ENCODE results near the gene ELOVL1. TPM values are rescaled to one million over a fixed set of nuclear protein-coding genes. Genes with fewer than 3 reads are reported as not detected.

The ELOVL1 gene
- total RNA-seq, 2 donors from 2014 or later: 24.4 to 28.3 TPM

- DNase-seq: peak; percentile 17
- H3K4me3 ChIP-seq (ENCODE audit: low read length): no peak overlapping the region
- Mint-ChIP-seq H3K9me3 (no peaks in the 10 kb centered on the region), H3K4me3 (no peak overlapping the region), H3K4me1 (peaks cover 12% of the 10 kb centered on the region), H3K27ac (no peak overlapping the region), H3K36me3 (ENCODE audit: low read depth) (no peaks in the 10 kb centered on the region), H3K27me3 (ENCODE audit: insufficient read depth) (no peaks in the 10 kb centered on the region)
- no peak overlapping the region for H3K27ac ChIP-seq (ENCODE audit: low read depth, low read length)
- TF ChIP-seq CTCF (conservative IDR thresholded peaks at IDR 0.05): no peak
- WGBS, 2 experiments (ENCODE audit: insufficient coverage in 1 of 2, insufficient read length in 1 of 2): 98% methylated on average over 5 of the region's 5 CpGs; no CpG with 5 or more reads in 1 of the 2 experiments
- H3K27me3 ChIP-seq (ENCODE audit: control insufficient read depth, insufficient read depth, low read length, poor library complexity, severe bottlenecking): no peaks in the 10 kb centered on the region
- H3K4me1 ChIP-seq (ENCODE audit: control insufficient read depth, insufficient read depth, low read length): no peaks in the 10 kb centered on the region
- no peak overlapping the region for H3K9ac ChIP-seq (ENCODE audit: extremely low read depth, low read length, poor library complexity, severe bottlenecking)
- no peaks in the 10 kb centered on the region for H3K9me3 ChIP-seq (ENCODE audit: control insufficient read depth, low read length)
- H3K36me3 ChIP-seq (ENCODE audit: control insufficient read depth, insufficient read depth, low read length): no peaks in the 10 kb centered on the region
Measured at GRCh38 chr1:43319288-43319687, 48.5 kb downstream of the ELOVL1 start.

- Histone ChIP-seq H3K9me3 (ENCODE audit: control insufficient read depth, low read length) (no peaks in the 10 kb centered on the region), H3K4me1 (ENCODE audit: control insufficient read depth, insufficient read depth, low read length) (no peaks in the 10 kb centered on the region), H3K9ac (ENCODE audit: extremely low read depth, low read length, poor library complexity, severe bottlenecking) (no peak overlapping the region), H3K4me3 (ENCODE audit: low read length) (no peak overlapping the region), H3K27me3 (ENCODE audit: control insufficient read depth, insufficient read depth, low read length, poor library complexity, severe bottlenecking) (no peaks in the 10 kb centered on the region), H3K36me3 (ENCODE audit: control insufficient read depth, insufficient read depth, low read length) (no peaks in the 10 kb centered on the region), H3K27ac (ENCODE audit: low read depth, low read length) (no peak overlapping the region)
- H3K9me3 Mint-ChIP-seq: no peaks in the 10 kb centered on the region
- no peaks in the 10 kb centered on the region for H3K36me3 Mint-ChIP-seq (ENCODE audit: low read depth)
- no peak overlapping the region for H3K4me3 Mint-ChIP-seq
- peaks cover 7% of the 10 kb centered on the region for H3K4me1 Mint-ChIP-seq
- H3K27me3 Mint-ChIP-seq (ENCODE audit: insufficient read depth): no peaks in the 10 kb centered on the region
- no peak overlapping the region for H3K27ac Mint-ChIP-seq
- DNase-seq: peak; percentile 24
- 88 to 89% methylated on average over 3 to 4 of the region's 4 CpGs for WGBS, 2 experiments (ENCODE audit: insufficient coverage in 1 of 2, insufficient read length in 1 of 2)
- TF ChIP-seq CTCF (conservative IDR thresholded peaks at IDR 0.05): no peak
Measured at GRCh38 chr1:43318831-43319230, 49.0 kb downstream of the ELOVL1 start.

GRCh38 chr1:43317817-43318471 lies 49.9 kb downstream of the ELOVL1 start:
- Histone ChIP-seq H3K36me3 (ENCODE audit: control insufficient read depth, insufficient read depth, low read length) (no peaks in the 10 kb centered on the region), H3K27ac (ENCODE audit: low read depth, low read length) (no peak overlapping the region), H3K9ac (ENCODE audit: extremely low read depth, low read length, poor library complexity, severe bottlenecking) (no peak overlapping the region), H3K4me1 (ENCODE audit: control insufficient read depth, insufficient read depth, low read length) (no peaks in the 10 kb centered on the region), H3K4me3 (ENCODE audit: low read length) (no peak overlapping the region), H3K27me3 (ENCODE audit: control insufficient read depth, insufficient read depth, low read length, poor library complexity, severe bottlenecking) (no peaks in the 10 kb centered on the region), H3K9me3 (ENCODE audit: control insufficient read depth, low read length) (no peaks in the 10 kb centered on the region)
- TF ChIP-seq CTCF (conservative IDR thresholded peaks at IDR 0.05): no peak
- no peaks in the 10 kb centered on the region for H3K27me3 Mint-ChIP-seq (ENCODE audit: insufficient read depth)
- H3K4me1 Mint-ChIP-seq: peaks cover 5% of the 10 kb centered on the region
- WGBS, 2 experiments (ENCODE audit: insufficient coverage in 1 of 2, insufficient read length in 1 of 2): 83 to 91% methylated on average over 2 to 15 of the region's 15 CpGs
- H3K27ac Mint-ChIP-seq: no peak overlapping the region
- no peaks in the 10 kb centered on the region for H3K36me3 Mint-ChIP-seq (ENCODE audit: low read depth)
- H3K4me3 Mint-ChIP-seq: no peak overlapping the region
- DNase-seq: peak; percentile 52
- H3K9me3 Mint-ChIP-seq: no peaks in the 10 kb centered on the region

All from endodermal cell (in vitro differentiated cells).